NB4 (cell line): ENCODE data around the gene PDGFD.

Experiments used
- CTCF ChIP-seq: IDR thresholded peaks from one replicate; pipeline ENCODE4 v1.5.1; 2012; ENCODE audit warnings: low read depth, low read length
- MAX ChIP-seq: IDR thresholded peaks from 2 replicates; pipeline ENCODE4 v1.6.1; 2011; ENCODE audit warnings: low read depth, low read length
- MYC ChIP-seq: IDR thresholded peaks from 2 replicates; pipeline ENCODE4 v1.6.1; 2011; ENCODE audit warnings: low read depth, low read length
- POLR2A ChIP-seq: IDR thresholded peaks from 2 replicates; pipeline ENCODE4 v1.6.1; 2011; ENCODE audit warnings: mild to moderate bottlenecking; ENCODE audit not compliant: insufficient read length; ENCODE audit errors: extremely low read depth

- no peak for TF ChIP-seq CTCF
- TF ChIP-seq POLR2A = no peak
- TF ChIP-seq MAX = no peak
- no peak for TF ChIP-seq MYC
These were observed 35.1 kb upstream of the PDGFD start for GRCh38 chr11:104199053-104199452.
